Esophagus squamous epithelium (tissue), 4 donors: Measurements from ENCODE around the gene GLRX.

Experiments
- CTCF ChIP-seq, 6 experiments: fragments of 450-650 bp in 4 of 6; fragments of 200-600 bp in 2 of 6; sonication (generic) in 2 of 6; IDR thresholded peaks; one replicate each; pipeline ENCODE4 v1.5.1; 2016 to 2019; ENCODE audit warnings: antibody characterized with exemption in 6 of 6, mild to moderate bottlenecking in 4 of 6, moderate library complexity in 4 of 6
- POLR2A ChIP-seq, 4 donors: fragments of 450-650 bp; IDR thresholded peaks; one replicate each; pipeline ENCODE4 v1.6.1; 2017; ENCODE audit warnings: antibody characterized with exemption in 4 of 4, mild to moderate bottlenecking in 4 of 4, moderate library complexity in 3 of 4

GRCh38 chr5:95870105-95870672, 47.7 kb upstream of the GLRX start:
- TF ChIP-seq CTCF (IDR thresholded peaks at IDR 0.05) (no peak), POLR2A (IDR thresholded peaks at IDR 0.05) (no peak)
